Motor neuron (in vitro differentiated cells): ENCODE data around the gene DNAJC5. TPM values are rescaled to one million over a fixed set of nuclear protein-coding genes. Genes with fewer than 3 reads are reported as not detected.
"Not testable (repeated sequence)": the region's sequence is repeated elsewhere in the genome, so short reads cannot be mapped to it uniquely, and the experiment has no call there.

ENCODE experiments used
- ATAC-seq, 8 experiments: fragments of 200-7000 bp; cut with Tn5 transposase; replicated peaks in 6 of 8; 2 replicates each; pipeline ENCODE4 v1.8.0; 2021; ENCODE audit warnings: mild to moderate bottlenecking in 8 of 8, moderate library complexity in 8 of 8
- H3K27ac ChIP-seq, 2 donors: fragments of 250-450 bp; sonication (Bioruptor Pico); 2 replicates each; pipeline ENCODE4 v1.9.0; 2021; ENCODE audit warnings: antibody characterized with exemption in 2 of 2, mild to moderate bottlenecking in 2 of 2, moderate library complexity in 1 of 2
- H3K4me1 ChIP-seq, 2 donors: fragments of 250-450 bp; sonication (Bioruptor Pico); replicated peaks in 1 of 2; 2 replicates each; pipeline ENCODE4 v1.6.1; 2021; ENCODE audit warnings: antibody characterized with exemption in 2 of 2, mild to moderate bottlenecking in 2 of 2, moderate library complexity in 1 of 2
- H3K4me3 ChIP-seq, 5 donors: fragments of 250-450 bp; sonication (Bioruptor Pico); 2 replicates each; pipeline ENCODE4 v1.9.0; 2021; ENCODE audit warnings: antibody characterized with exemption in 5 of 5, mild to moderate bottlenecking in 5 of 5, moderate library complexity in 4 of 5
- WGBS, 10 experiments: fragments of 450-650 bp; shearing (Covaris generic); methylation state at CpG; one replicate each; pipeline ENCODE4 v1.0.0; 2022; 5-methylcytosine and 5-hydroxymethylcytosine counted together
- in situ Hi-C, 9 experiments: fragments of 400-800 bp; cut with MboI; loops; one replicate each; pipeline ENCODE4 v1.15.0; 2021; ENCODE audit warnings: low sequenced_read_pairs in 9 of 9, low pct_unique_long_range_greater_than_20kb in 2 of 9; ENCODE audit not compliant: unreplicated experiment in 9 of 9
- total RNA-seq, 8 experiments: library from RNA; unstranded; fragments of 300-600 nt; gene quantifications; 2 replicates each; pipeline versions ENCODE4 v1.2.3 to v1.2.4, GENCODE V29; 2022

The DNAJC5 gene, protein sequence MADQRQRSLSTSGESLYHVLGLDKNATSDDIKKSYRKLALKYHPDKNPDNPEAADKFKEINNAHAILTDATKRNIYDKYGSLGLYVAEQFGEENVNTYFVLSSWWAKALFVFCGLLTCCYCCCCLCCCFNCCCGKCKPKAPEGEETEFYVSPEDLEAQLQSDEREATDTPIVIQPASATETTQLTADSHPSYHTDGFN
- 10 to 100 TPM; 31.7 to 80.7 (median 41.5) TPM for total RNA-seq

DNA sequence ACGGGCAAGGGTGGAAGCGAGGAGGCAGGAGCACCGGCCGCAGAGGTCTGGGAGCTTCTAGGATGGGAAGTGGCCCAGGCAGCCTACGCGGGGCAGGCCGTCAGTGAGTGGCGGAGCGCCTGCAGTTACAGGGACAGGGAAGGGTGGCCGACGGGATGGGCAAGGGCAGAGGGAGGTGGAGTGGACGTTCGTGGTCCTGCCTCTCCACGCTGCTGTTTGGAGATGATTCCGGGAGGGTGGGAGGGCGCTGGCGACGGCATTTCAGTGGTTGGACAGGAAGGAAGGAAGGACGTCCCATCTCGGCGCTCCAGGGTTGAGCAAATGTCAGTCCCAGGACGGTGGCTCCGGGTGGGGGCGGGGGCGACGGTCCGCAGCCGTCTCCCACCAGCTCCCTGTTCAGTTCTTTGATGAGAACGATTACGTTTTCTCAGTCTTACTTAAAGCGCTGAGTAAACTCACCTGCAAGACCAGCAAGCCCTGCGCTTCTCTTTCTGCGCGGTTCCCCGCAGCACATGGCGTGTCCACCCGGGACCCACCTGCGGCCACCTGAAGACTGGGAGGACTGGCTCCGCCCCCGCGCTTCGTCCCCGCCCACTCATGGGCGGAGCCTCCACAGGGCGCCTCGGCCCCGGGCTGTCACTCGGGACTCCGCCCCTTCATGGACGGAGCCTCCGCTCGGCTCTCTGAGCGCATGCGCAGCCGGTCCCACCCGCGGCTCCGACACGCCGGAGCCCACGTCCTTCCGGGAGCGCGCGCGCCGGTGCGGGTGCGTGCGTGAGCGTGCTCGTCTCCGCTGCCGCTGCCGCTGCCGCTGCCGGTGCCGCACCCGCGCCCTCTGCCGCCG is at the start of gene DNAJC5:
Gene DNAJC5, plus strand, starts transcription at position 769 of the 844 bp plus-strand sequence. CDS start 33,220 bp downstream, outside the sequence.
- Histone ChIP-seq H3K4me3 (peak within 1 kb of the TSS; percentile 51 to 67 (median 56)), H3K4me1 (peaks cover 7 to 20% of the 10 kb centered on the region in 2 donors), H3K27ac (peak within 1 kb of the TSS; percentile 55 to 75)
- peak; percentile 72 to 88 (median 84) for ATAC-seq
- WGBS, 10 experiments = 0 to 80% (median 0%) methylated on average over 1 to 18 of the region's 82 CpGs; no CpG with 5 or more reads in 4 of the 10 experiments
- in situ Hi-C loops = no loop called here

DNA sequence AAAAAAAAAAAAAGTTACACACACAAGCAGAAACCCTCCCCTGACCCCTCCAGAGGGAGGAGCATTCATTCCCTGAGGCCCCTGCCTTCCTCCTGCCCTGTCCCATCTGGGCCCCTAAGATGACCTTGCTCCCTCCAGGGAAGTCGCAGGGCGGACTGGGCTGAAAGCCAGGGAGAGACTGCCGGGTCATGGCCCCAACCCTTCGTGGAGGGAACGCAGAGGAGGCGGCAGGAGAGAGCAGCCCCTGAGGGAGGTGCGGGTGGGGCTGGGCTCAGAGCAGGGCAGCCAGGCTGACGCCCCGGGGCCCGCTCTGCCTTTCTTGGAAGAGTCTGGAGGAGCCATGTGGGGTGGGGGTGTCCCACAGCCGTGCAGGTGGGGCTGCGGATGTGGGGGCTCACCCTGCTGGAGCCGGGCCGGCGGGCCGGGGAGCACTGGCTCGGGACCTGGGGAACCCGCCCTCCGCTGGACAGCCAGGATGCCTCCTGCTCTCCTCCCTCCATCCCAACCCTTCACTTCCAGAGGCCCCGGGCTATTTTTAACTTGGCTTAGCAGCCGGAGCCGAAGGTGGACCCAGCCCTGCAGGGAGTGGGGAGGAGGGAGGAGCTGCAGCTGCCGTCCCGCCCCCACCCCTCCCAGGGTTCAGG is 48.7 kb upstream of the DNAJC5 start:
- Histone ChIP-seq H3K4me3 (peak overlapping the region in 3 of 5 donors; percentile 1 to 26 (median 19)), H3K4me1 (peaks cover 24 to 34% of the 10 kb centered on the region in 2 donors), H3K27ac (peak overlapping the region; percentile 47 to 85)
- in situ Hi-C loops = no loop called here
- 5 to 7% methylated on average over 3 to 4 of the region's 24 CpGs; no CpG with 5 or more reads in 8 of the 10 experiments for WGBS, 10 experiments
- peak; percentile 86 to 94 (median 91) for ATAC-seq

DNA sequence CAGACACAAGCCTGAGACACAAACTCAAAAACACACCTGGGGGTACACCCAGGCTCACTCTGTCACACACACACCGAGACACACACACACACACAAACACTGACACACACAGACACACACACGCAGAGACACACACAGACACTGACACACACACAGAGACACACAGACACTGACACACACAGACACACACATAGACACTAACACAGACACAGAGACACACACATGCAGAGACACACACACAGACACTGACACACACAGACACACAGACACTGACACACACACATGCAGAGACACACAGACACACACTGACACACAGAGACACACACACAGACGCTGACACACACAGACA is 48.1 kb upstream of the DNAJC5 start:
- 0% methylated on average over 1 of the region's 3 CpGs; no CpG with 5 or more reads in 9 of the 10 experiments for WGBS, 10 experiments
- peak overlapping the region; percentile 47 to 85 for H3K27ac ChIP-seq
- peaks cover 24 to 34% of the 10 kb centered on the region in 2 donors for H3K4me1 ChIP-seq
- no peak overlapping the region for H3K4me3 ChIP-seq
- in situ Hi-C loops = no loop called here
- peak in 1 of 8 experiments; percentile 1 for ATAC-seq

DNA sequence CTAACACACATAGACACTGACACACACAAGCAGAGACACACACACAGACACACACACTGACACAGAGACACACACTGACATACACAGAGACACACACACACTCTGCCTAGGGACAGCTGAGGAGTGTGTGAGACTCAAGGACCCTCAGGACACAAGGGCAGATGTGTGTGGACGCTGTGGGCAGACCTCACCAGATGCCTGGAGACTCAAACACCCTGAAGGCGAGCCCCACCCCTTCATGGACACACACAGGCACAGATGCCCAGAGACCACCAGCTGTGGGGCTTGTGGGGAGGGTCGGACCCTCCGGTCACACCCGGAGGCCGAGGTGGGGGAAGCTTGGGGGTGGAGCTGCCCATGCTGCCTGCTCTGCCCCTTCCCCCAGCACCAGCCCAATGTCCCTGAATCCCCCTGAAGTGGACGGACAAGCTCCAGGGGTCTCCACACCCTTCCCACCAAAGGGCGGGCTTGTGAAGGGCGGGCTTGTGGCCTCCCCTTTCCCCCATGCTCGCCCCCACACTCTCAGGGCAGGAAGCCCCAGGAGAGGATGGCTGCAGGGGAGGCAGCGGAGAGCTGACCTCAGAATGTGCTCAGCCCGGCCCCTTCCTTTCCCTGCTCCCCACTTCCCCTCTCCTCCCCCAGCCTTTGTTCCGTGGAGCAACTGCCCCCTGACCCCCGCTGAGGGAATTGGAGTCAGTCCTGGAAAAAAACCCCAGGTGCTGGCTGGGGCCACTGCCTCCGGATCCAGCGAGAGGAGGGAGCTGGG is 47.5 kb upstream of the DNAJC5 start:
- WGBS, 10 experiments = no CpG with 5 or more reads among the region's 16 CpGs
- Histone ChIP-seq H3K27ac (peak overlapping the region; percentile 52 to 85), H3K4me3 (no peak overlapping the region), H3K4me1 (peaks cover 24 to 34% of the 10 kb centered on the region in 2 donors)
- peak in 7 of 8 experiments; percentile 1 to 25 (median 20) for ATAC-seq
- in situ Hi-C loops = no loop called here

DNA sequence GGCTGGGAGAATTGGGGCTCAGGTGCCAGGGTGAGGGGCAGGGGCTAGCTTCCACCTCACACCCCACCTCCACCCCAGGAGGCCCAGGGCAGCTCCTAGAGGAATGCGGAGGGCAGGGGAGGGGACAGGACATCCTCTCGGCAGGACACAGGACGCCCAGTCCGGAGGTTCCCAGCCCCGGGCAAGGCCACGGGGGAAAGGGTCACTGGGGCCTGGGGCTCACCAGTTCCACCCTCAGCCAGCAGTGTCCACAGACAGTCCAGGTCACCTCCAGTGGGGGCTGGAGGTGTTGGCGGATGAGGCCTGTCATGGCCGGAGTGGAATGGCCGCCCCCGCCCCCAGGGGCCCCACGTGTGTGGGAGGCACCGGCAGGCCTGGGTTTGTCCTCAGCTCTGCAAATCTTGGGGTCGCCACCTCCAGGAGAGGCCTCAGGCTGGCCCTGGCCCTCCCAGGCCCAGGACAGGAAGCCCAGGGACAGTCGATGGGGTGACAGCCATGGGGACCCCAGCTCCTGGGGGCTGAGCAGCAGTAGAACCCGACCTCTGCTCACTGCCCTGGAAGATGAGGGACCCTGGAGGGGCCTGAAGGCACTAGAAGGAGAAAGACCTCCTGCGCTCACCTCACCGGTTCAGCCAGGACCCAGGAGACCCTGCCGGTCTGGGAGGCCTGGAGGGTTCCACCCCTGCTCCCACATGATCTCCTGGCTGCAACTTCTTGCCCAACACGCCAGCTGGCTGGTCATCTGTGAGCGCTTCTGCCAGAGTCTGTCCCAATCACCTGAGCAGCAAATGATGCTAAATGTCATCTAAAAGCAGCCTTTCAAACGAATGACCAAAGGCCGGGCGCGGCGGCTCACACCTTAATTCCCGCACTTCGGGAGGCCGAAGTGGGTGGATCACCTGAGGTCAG is 46.7 kb upstream of the DNAJC5 start:
- no peak for ATAC-seq
- in situ Hi-C loops = no loop called here
- 53 to 94% (median 90%) methylated on average over 2 to 12 of the region's 28 CpGs; no CpG with 5 or more reads in 7 of the 10 experiments for WGBS, 10 experiments
- Histone ChIP-seq H3K4me1 (peaks cover 24 to 34% of the 10 kb centered on the region in 2 donors), H3K4me3 (no peak overlapping the region), H3K27ac (peak overlapping the region; percentile 52 to 85)

DNA sequence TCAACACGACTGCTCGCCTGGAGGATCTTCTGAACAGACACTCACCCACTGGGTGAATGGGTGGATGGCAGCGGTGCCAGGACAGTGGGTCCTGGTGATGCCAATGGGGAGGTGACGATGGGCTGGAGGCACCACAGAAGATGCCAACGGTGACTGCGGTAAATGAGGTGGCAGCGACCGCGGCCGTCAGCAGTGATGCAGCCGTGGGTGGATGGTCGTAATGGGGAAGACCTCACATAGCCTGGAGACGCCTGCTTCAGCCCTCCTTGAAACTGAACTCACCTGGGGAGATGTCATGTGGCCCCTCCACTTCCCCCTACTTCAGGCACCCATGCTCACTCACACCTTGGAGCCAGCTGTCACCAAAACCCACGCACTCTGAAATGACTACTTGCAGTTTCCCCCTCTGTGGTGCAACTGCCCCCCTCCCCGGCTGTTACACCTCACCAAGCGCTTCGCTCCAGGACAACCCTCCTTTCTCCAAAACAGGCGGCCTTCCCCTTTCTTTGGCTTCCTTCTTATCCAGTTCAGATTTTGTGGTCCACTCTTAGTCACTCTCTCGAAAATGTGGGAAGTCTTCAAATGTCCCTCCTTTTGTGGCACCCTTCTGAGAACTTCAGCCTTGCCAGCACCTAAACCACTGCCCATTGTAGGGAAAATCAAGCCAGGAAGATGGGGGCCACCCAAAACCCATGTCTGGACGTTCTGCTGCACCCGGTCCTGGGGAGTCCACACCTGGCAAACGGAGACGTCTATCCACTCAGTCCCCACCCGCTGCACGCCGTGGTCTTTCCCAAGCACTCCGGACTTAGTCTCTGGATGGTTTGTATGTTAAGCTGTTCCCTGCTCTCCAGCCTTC is 44.0 kb upstream of the DNAJC5 start:
- in situ Hi-C loops = loop anchor here in 2 of 9 experiments (25.0 kb wide), 2 partner anchors 89 to 314 kb away; partner anchors contain the start of genes PTK6 (in 1 of the 2) and SRMS (in 1 of the 2)
- no peak overlapping the region for H3K27ac ChIP-seq
- peaks cover 43 to 50% of the 10 kb centered on the region in 2 donors for H3K4me1 ChIP-seq
- 61 to 100% (median 89%) methylated on average over 2 to 5 of the region's 27 CpGs; no CpG with 5 or more reads in 5 of the 10 experiments for WGBS, 10 experiments
- no peak overlapping the region for H3K4me3 ChIP-seq
- no peak for ATAC-seq

DNA sequence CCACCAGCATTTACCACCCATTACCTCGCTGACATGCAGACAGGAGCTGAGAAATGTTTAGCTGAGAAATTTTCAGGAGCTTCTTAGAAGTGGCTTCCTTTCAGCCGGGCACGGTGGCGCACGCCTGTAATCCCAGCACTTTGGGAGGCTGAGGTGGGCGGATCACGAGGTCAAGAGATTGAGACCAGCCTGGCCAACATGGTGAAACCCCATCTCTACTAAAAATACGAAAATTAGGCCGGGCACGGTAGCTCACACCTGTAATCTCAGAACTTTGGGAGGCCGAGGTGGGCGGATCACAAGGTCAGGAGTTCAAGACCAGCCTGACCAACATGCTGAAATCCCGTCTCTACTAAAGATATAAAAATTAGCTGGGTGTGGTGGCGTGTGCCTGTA is 43.4 kb upstream of the DNAJC5 start:
- H3K27ac ChIP-seq, ATAC-seq, H3K4me3 ChIP-seq: not testable (repeated sequence)
- peaks cover 40 to 48% of the 10 kb centered on the region in 2 donors for H3K4me1 ChIP-seq
- WGBS, 10 experiments = 76 to 100% (median 98%) methylated on average over 1 to 8 of the region's 14 CpGs; no CpG with 5 or more reads in 4 of the 10 experiments
- in situ Hi-C loops = loop anchor here in 2 of 9 experiments (25.0 kb wide), 2 partner anchors 89 to 314 kb away; partner anchors contain the start of genes PTK6 (in 1 of the 2) and SRMS (in 1 of the 2)

DNA sequence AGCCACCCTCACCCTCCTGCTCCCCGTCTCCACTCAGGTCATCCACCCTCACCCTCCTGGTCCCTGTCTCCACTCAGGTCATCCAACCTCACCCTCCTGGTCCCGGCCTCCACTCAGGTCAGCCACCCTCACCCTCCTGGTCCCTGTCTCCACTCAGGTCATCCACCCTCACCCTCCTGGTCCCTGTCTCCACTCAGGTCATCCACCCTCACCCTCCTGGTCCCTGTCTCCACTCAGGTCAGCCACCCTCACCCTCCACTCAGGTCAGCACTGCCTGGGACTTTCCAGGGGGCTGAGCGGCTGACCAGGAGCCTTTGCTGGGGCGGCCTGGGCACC is 41.2 kb upstream of the DNAJC5 start:
- not testable (repeated sequence) for H3K4me3 ChIP-seq, ATAC-seq, H3K27ac ChIP-seq
- WGBS, 10 experiments = 80 to 100% (median 90%) methylated on average over 1 to 2 of the region's 4 CpGs; no CpG with 5 or more reads in 7 of the 10 experiments
- peaks cover 38 to 43% of the 10 kb centered on the region in 2 donors for H3K4me1 ChIP-seq
- in situ Hi-C loops = loop anchor here in 2 of 9 experiments (25.0 kb wide), 2 partner anchors 91 to 316 kb away; partner anchors contain the start of genes PTK6 (in 1 of the 2) and SRMS (in 1 of the 2)

DNA sequence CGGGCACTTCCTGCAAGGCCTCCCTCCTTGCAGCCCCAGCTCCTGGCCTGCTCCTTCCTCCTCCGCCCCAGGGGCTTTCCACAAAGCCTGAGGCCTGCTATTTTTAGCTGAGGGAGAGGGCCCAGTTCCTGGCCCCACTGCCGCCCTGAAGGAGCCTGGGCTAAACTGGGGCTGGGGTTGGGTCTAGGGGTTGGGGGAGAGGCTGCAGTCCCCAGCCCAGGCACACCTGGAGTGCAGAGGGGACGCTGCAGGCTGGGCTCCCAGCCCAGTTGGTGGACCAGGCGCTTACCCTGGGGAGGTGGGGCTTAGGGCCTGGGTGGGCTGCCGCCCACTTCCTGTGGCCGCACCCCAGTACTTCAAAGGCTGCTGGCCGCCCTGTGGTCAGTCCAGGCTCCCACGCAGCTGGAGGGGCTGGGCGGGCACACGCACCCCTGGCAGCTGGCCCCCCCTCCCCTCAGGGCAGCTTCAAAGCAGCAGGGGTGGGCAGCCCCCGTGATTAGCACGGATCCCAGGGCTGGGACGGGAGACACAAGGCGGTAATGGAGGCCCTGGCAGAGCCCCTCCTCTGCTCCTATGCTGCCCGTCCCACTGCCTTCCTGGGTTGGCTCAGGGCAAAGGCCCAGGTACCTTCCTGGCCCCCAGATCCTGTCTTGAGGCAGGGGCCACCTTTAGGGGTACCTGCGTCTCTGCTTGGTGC is 40.7 kb upstream of the DNAJC5 start:
- peak in 7 of 8 experiments; percentile 0 to 47 (median 6) for ATAC-seq
- H3K27ac ChIP-seq = peak overlapping the region; percentile 57 to 63
- H3K4me3 ChIP-seq = no peak overlapping the region
- H3K4me1 ChIP-seq = peaks cover 42 to 48% of the 10 kb centered on the region in 2 donors
- in situ Hi-C loops = loop anchor here in 2 of 9 experiments (25.0 kb wide), 2 partner anchors 92 to 317 kb away; partner anchors contain the start of genes PTK6 (in 1 of the 2) and SRMS (in 1 of the 2)
- 70% methylated on average over 2 of the region's 17 CpGs; no CpG with 5 or more reads in 9 of the 10 experiments for WGBS, 10 experiments

DNA sequence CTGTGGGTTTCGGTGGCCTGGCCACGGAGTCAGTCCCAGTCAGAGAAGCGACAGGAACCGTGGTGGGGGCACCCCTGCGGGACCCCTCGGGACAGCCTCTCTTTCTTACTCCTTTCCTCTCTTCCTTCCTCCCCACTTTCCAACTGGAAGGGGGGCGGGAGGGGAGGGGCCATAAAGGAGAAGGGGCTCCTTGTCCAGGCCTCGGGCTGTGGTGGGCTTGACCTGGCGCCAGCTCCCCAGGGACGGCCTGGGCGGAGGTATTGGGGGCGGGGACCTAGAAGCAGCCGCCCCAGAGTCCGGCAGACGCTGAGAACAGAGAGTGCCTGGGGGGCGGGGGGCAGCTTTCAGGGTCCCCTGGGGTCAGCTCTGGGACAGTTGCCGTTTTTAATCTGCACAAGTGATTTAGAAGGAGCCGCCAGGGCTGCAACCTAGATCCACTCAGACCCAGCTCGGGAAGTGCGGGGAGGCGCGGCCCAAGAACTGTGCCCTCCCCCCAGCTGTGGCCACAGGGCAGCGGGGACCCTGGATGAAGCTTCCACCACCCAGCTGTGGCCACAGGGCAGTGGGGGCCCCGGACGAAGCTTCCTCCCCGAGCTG is 40.1 kb upstream of the DNAJC5 start:
- 30% methylated on average over 5 of the region's 26 CpGs; no CpG with 5 or more reads in 9 of the 10 experiments for WGBS, 10 experiments
- ATAC-seq = peak in 7 of 8 experiments; percentile 3 to 45 (median 20)
- H3K4me3 ChIP-seq = no peak overlapping the region
- in situ Hi-C loops = loop anchor here in 2 of 9 experiments (25.0 kb wide), 2 partner anchors 93 to 318 kb away; partner anchors contain the start of genes PTK6 (in 1 of the 2) and SRMS (in 1 of the 2)
- H3K4me1 ChIP-seq = peaks cover 47 to 51% of the 10 kb centered on the region in 2 donors
- peak overlapping the region; percentile 57 to 63 for H3K27ac ChIP-seq
